MCF 10A (cell line): ENCODE data around the gene MSI2. TPM values are rescaled to one million over a fixed set of nuclear protein-coding genes. Genes with fewer than 3 reads are reported as not detected.

Experiments
- BruUV-seq: library from RNA; stranded (reverse); fragments of 400-500 nt; replicated peaks from 2 replicates; lab custom pipeline; 2021; lab: Mats Ljungman, UMichigan
- CTCF ChIA-PET: fragments of 300-600 bp; sonication (Branson Sonifier 250); formaldehyde crosslinking; extraction: SDS; loops from one replicate; lab custom pipeline; 2021; ENCODE audit warnings: antibody characterized with exemption, inconsistent platforms; lab: Yijun Ruan, JAX
- POLR2A ChIA-PET: fragments of 300-600, 350-650 bp; sonication (Branson Sonifier 250); formaldehyde crosslinking; extraction: SDS; loops from one replicate; lab custom pipeline; 2020; ENCODE audit warnings: antibody characterized with exemption, inconsistent platforms; lab: Yijun Ruan, JAX
- DNase-seq: peaks from one replicate; pipeline ENCODE4 v3.0.0-alpha.2; 2018; ENCODE audit not compliant: unreplicated experiment
- H3K27ac Mint-ChIP-seq: one replicate; pipeline ENCODE4 v1.8.0; 2022; ENCODE audit warnings: mild to moderate bottlenecking, low read depth, mixed read lengths; ENCODE audit not compliant: unreplicated experiment
- H3K27me3 Mint-ChIP-seq: one replicate; pipeline ENCODE4 v1.8.0; 2022; ENCODE audit warnings: mixed read lengths; ENCODE audit not compliant: insufficient read depth, unreplicated experiment
- H3K36me3 Mint-ChIP-seq: one replicate; pipeline ENCODE4 v1.8.0; 2022; ENCODE audit warnings: mild to moderate bottlenecking, moderate library complexity, mixed read lengths; ENCODE audit not compliant: insufficient read depth, unreplicated experiment
- H3K4me1 Mint-ChIP-seq: one replicate; pipeline ENCODE4 v1.8.0; 2022; ENCODE audit warnings: mixed read lengths; ENCODE audit not compliant: insufficient read depth, unreplicated experiment
- H3K4me3 Mint-ChIP-seq: one replicate; pipeline ENCODE4 v1.8.0; 2022; ENCODE audit warnings: mild to moderate bottlenecking, moderate library complexity, mixed read lengths; ENCODE audit not compliant: unreplicated experiment
- H3K9me3 Mint-ChIP-seq: one replicate; pipeline ENCODE4 v1.8.0; 2022; ENCODE audit warnings: mixed read lengths; ENCODE audit not compliant: unreplicated experiment
- intact Hi-C: fragments of 100-400 bp; cut with micrococcal nuclease; formaldehyde crosslinking; loops from 2 replicates; pipeline ENCODE4 v1.14.1; 2022
- total RNA-seq: library from RNA; stranded (reverse); gene quantifications from 2 replicates; pipeline ENCODE4 v1.2.3, GENCODE V29; 2022
- TF ChIP-seq, protein P1 (sequence below): fragments of 200-600 bp; IDR thresholded peaks from one replicate; pipeline ENCODE4 v1.8.0; 2022; ENCODE audit warnings: antibody characterized with exemption, mild to moderate bottlenecking; ENCODE audit not compliant: unreplicated experiment

MSI2 gene
- total RNA-seq, 1 experiment from 2014 or later, result 60.6 TPM

- peak; percentile 6 for DNase-seq
- Mint-ChIP-seq H3K36me3 (peaks cover 41% of the 10 kb centered on the region), H3K27me3 (no peaks in the 10 kb centered on the region), H3K9me3 (no peaks in the 10 kb centered on the region), H3K27ac (no peak overlapping the region), H3K4me3 (no peak overlapping the region), H3K4me1 (peaks cover 7% of the 10 kb centered on the region)
- ChIA-PET CTCF (interaction anchor here (0.7 to 0.9 kb wide), 2 partner anchors 14 to 31 kb away, joined by 3 read pairs; no protein-coding TSS in a partner anchor), POLR2A (no interaction called here)
- TF ChIP-seq, protein P1, sequence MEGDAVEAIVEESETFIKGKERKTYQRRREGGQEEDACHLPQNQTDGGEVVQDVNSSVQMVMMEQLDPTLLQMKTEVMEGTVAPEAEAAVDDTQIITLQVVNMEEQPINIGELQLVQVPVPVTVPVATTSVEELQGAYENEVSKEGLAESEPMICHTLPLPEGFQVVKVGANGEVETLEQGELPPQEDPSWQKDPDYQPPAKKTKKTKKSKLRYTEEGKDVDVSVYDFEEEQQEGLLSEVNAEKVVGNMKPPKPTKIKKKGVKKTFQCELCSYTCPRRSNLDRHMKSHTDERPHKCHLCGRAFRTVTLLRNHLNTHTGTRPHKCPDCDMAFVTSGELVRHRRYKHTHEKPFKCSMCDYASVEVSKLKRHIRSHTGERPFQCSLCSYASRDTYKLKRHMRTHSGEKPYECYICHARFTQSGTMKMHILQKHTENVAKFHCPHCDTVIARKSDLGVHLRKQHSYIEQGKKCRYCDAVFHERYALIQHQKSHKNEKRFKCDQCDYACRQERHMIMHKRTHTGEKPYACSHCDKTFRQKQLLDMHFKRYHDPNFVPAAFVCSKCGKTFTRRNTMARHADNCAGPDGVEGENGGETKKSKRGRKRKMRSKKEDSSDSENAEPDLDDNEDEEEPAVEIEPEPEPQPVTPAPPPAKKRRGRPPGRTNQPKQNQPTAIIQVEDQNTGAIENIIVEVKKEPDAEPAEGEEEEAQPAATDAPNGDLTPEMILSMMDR, result no peak
- no TSS peak for BruUV-seq
- intact Hi-C loops, result loop anchor here (1.0 kb wide), 1 partner anchor 161 kb away; no protein-coding TSS in a partner anchor
These were observed 147.8 kb downstream of the MSI2 start for GRCh38 chr17:57404073-57404472.

GRCh38 chr17:57404795-57405490 lies 148.6 kb downstream of the MSI2 start:
- TF ChIP-seq, protein P1, result no peak

DNA sequence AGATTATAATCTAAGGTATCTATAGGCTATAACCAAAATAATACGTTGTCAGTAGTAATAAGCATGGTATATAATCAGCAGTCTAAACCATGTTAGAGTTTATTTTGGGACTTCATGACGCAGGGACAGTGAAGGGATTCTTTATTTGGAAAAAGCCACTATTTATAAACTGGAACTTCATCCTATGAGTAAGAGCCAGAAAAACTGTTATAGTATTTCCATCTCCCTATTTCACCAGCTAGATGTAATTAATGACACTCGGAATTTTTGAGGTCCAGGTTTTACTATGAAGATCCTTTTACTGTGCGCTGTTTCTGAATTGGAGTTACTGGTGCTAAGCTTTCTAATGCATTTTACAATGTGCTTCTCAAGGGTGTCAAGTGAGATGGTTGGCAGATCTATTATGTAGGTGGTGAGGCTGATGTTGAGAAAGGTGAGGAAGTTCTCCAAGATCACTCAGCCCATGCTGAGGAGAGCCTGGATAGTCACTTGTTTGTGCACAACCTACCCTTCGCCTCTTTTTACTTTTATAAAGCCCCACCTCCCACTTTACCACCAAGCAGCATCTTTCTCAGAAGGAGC lies 149.3 kb downstream of the MSI2 start:
- H3K9me3 Mint-ChIP-seq, result no peaks in the 10 kb centered on the region
- intact Hi-C loops, result no loop called here
- no peak overlapping the region for H3K27ac Mint-ChIP-seq
- DNase-seq, result no peak
- CTCF ChIA-PET, result interaction anchor here (0.7 kb wide), 1 partner anchor 34 kb away, joined by 3 read pairs; no protein-coding TSS in a partner anchor
- H3K36me3 Mint-ChIP-seq, result peaks cover 47% of the 10 kb centered on the region
- TF ChIP-seq, protein P1, result no peak
- H3K27me3 Mint-ChIP-seq, result no peaks in the 10 kb centered on the region
- no TSS peak for BruUV-seq
- POLR2A ChIA-PET, result interaction anchor here (1.2 kb wide), 1 partner anchor 11 kb away, joined by 3 read pairs; no protein-coding TSS in a partner anchor
- peaks cover 7% of the 10 kb centered on the region for H3K4me1 Mint-ChIP-seq
- H3K4me3 Mint-ChIP-seq, result no peak overlapping the region

More at GRCh38 chr17:57404795-57405490, 148.6 kb downstream of the MSI2 start:
- Mint-ChIP-seq H3K36me3 (peaks cover 41% of the 10 kb centered on the region), H3K27me3 (no peaks in the 10 kb centered on the region), H3K4me3 (no peak overlapping the region), H3K4me1 (peaks cover 7% of the 10 kb centered on the region), H3K27ac (no peak overlapping the region), H3K9me3 (no peaks in the 10 kb centered on the region)
- BruUV-seq, result no TSS peak
- DNase-seq, result no peak
- ChIA-PET POLR2A (no interaction called here), CTCF (interaction anchor here (0.6 to 0.9 kb wide), 5 partner anchors 15 to 425 kb away, joined by 3 to 4 read pairs (median 3); no protein-coding TSS in a partner anchor)
- intact Hi-C loops, result loop anchor here (1.0 kb wide), 1 partner anchor 162 kb away; no protein-coding TSS in a partner anchor
